Endothelial cell of umbilical vein (primary cell): ENCODE data around the gene SP6. TPM values are rescaled to one million over a fixed set of nuclear protein-coding genes. Genes with fewer than 3 reads are reported as not detected.

ENCODE experiments used
- BruUV-seq: library from RNA; stranded (reverse); fragments of 400-500 nt; replicated peaks from 2 replicates; lab custom pipeline; 2021; lab: Mats Ljungman, UMichigan
- CTCF ChIA-PET: fragments of 300-600, 350-600 bp; sonication (Branson Sonifier 250); formaldehyde crosslinking; loops from one replicate; lab custom pipeline; 2021; ENCODE audit warnings: antibody characterized with exemption, inconsistent platforms; lab: Charles Lee
- POLR2A ChIA-PET: fragments of 300-600, 350-600 bp; sonication (Branson Sonifier 250); formaldehyde crosslinking; loops from one replicate; lab custom pipeline; 2021; ENCODE audit warnings: antibody characterized with exemption, inconsistent platforms; lab: Charles Lee
- DNase-seq: peaks from one replicate; pipeline ENCODE4 v3.0.0-alpha.2; 2011; ENCODE audit warnings: low read depth, low spot score
- FAIRE-seq: peaks from 2 replicates; lab custom pipeline; 2011; peaks lifted over from hg19 to GRCh38; lab: Jason Lieb, UNC
- H2AFZ ChIP-seq: 2 replicates; pipeline ENCODE4 v1.6.0; 2012; ENCODE audit warnings: low read depth, low read length, control low read depth, inconsistent platforms
- H3K27ac ChIP-seq: 2 replicates; pipeline ENCODE4 v1.5.1; 2011; ENCODE audit warnings: low read depth, mild to moderate bottlenecking, control low read depth, low read length, moderate library complexity; ENCODE audit not compliant: insufficient read depth
- H3K27me3 ChIP-seq, 2 experiments: 2 replicates each; pipeline versions ENCODE4 v1.6.0 to v1.6.1; 2011; ENCODE audit warnings: low read length in 2 of 2, mixed read lengths in 1 of 2; ENCODE audit not compliant: control insufficient read depth in 2 of 2, insufficient read depth in 2 of 2
- H3K36me3 ChIP-seq, 2 experiments: 2 replicates in 1 of 2; 3 replicates in 1 of 2; pipeline ENCODE4 v1.5.1; 2011; ENCODE audit warnings: low read length in 2 of 2, mild to moderate bottlenecking in 1 of 2, moderate library complexity in 1 of 2; ENCODE audit not compliant: control insufficient read depth in 2 of 2, insufficient read depth in 2 of 2; ENCODE audit errors: extremely low read depth in 1 of 2
- H3K4me1 ChIP-seq: 3 replicates; pipeline ENCODE4 v1.5.1; 2011; ENCODE audit warnings: mild to moderate bottlenecking, low read length; ENCODE audit not compliant: control insufficient read depth, insufficient read depth; ENCODE audit errors: extremely low read depth
- H3K4me2 ChIP-seq: 2 replicates; pipeline ENCODE4 v1.6.1; 2011; ENCODE audit warnings: low read length, control low read depth, mixed read lengths; ENCODE audit not compliant: insufficient read depth
- H3K4me3 ChIP-seq, 3 experiments: fragments of 200-600 bp in 1 of 3; sonication (generic), shearing (Covaris generic) in 1 of 3; replicated peaks in 1 of 3; 2 replicates each; pipeline ENCODE4 v1.5.1; 2011 to 2016; ENCODE audit warnings: control low read depth in 3 of 3, low read length in 3 of 3, mild to moderate bottlenecking in 2 of 3, inconsistent platforms in 1 of 3, low read depth in 1 of 3, moderate library complexity in 1 of 3; ENCODE audit not compliant: insufficient read depth in 1 of 3
- H3K79me2 ChIP-seq: 2 replicates; pipeline ENCODE4 v1.6.0; 2012; ENCODE audit warnings: low read length, inconsistent platforms; ENCODE audit not compliant: control insufficient read depth, insufficient read depth
- H3K9ac ChIP-seq: replicated peaks from 2 replicates; pipeline ENCODE3; 2011; ENCODE audit warnings: low read length, control low read depth; ENCODE audit not compliant: insufficient read depth; ENCODE audit errors: extremely low read depth
- H3K9me1 ChIP-seq: replicated peaks from 3 replicates; pipeline ENCODE4 v1.6.0; 2011; ENCODE audit warnings: mild to moderate bottlenecking, low read length; ENCODE audit not compliant: control insufficient read depth, insufficient read depth; ENCODE audit errors: extremely low read depth
- H3K9me3 ChIP-seq: replicated peaks from 2 replicates; pipeline ENCODE4 v1.5.1; 2012; ENCODE audit warnings: low read length, inconsistent platforms; ENCODE audit not compliant: control insufficient read depth, insufficient read depth
- H4K20me1 ChIP-seq: replicated peaks from 2 replicates; pipeline ENCODE3; 2011; ENCODE audit warnings: mild to moderate bottlenecking, low read length; ENCODE audit not compliant: control insufficient read depth, insufficient read depth; ENCODE audit errors: extremely low read depth
- CTCF ChIP-seq, 2 donors: IDR thresholded peaks; 1 replicate in 1 of 2; 2 replicates in 1 of 2; pipeline ENCODE4 v1.5.1; 2011; ENCODE audit warnings: low read length in 2 of 2, mild to moderate bottlenecking in 2 of 2, moderate library complexity in 2 of 2, control low read depth in 1 of 2, inconsistent platforms in 1 of 2, low read depth in 1 of 2; ENCODE audit not compliant: insufficient read depth in 1 of 2; ENCODE audit errors: extremely low read depth in 1 of 2
- EZH2 ChIP-seq: IDR thresholded peaks from 2 replicates; pipeline ENCODE4 v1.6.1; 2012; ENCODE audit warnings: borderline replicate concordance, low read depth, mild to moderate bottlenecking, moderate library complexity, low read length, inconsistent platforms; ENCODE audit not compliant: severe bottlenecking
- FOS ChIP-seq: IDR thresholded peaks from 2 replicates; pipeline ENCODE4 v1.6.1; 2011; ENCODE audit warnings: mild to moderate bottlenecking, low read length, moderate library complexity, borderline replicate concordance; ENCODE audit not compliant: insufficient read depth
- GATA2 ChIP-seq: IDR thresholded peaks from 2 replicates; pipeline ENCODE4 v1.7.0; 2011; ENCODE audit warnings: low read depth, mild to moderate bottlenecking, moderate library complexity, mixed read lengths, low read length; ENCODE audit not compliant: insufficient read length, insufficient read depth
- JUN ChIP-seq: IDR thresholded peaks from 2 replicates; pipeline ENCODE4 v1.6.1; 2011; ENCODE audit warnings: borderline replicate concordance, low read depth; ENCODE audit not compliant: insufficient read length, insufficient read depth
- MAX ChIP-seq: IDR thresholded peaks from 2 replicates; pipeline ENCODE4 v1.6.1; 2011; ENCODE audit not compliant: insufficient read depth, insufficient read length
- MYC ChIP-seq: IDR thresholded peaks from one replicate; pipeline ENCODE4 v1.6.1; 2011; ENCODE audit warnings: mild to moderate bottlenecking, low read depth, low read length
- POLR2A ChIP-seq: IDR thresholded peaks from 2 replicates; pipeline ENCODE4 v1.6.1; 2012; ENCODE audit warnings: low read depth, mild to moderate bottlenecking, control low read depth, low read length
- POLR2AphosphoS5 ChIP-seq: IDR thresholded peaks from 2 replicates; pipeline ENCODE4 v1.6.1; 2012; ENCODE audit warnings: low read depth, mild to moderate bottlenecking, control low read depth, low read length, moderate library complexity; ENCODE audit not compliant: insufficient read depth
- dilution Hi-C: fragments of 300-500 bp; cut with MboI; formaldehyde crosslinking; loops from one replicate; pipeline ENCODE4 v1.15.0; 2019; ENCODE audit warnings: low sequenced_read_pairs; ENCODE audit not compliant: extremely low pct_ligation_motif_present
- intact Hi-C: fragments of 100-400 bp; cut with micrococcal nuclease; formaldehyde crosslinking; loops from one replicate; pipeline ENCODE4 v1.10.0; 2022
- polyA plus RNA-seq, 4 experiments: library from polyadenylated mRNA; depleted of rRNA in 3 of 4; stranded (reverse) in 3 of 4; unstranded in 1 of 4; fragments of >200 nt; gene quantifications; 2 replicates each; pipeline versions ENCODE4 v1.2.1 to v1.2.3, GENCODE V29; 2011 to 2012; ENCODE audit warnings: missing spikeins in 1 of 4
- total RNA-seq: library from RNA; stranded (reverse); gene quantifications from 2 replicates; pipeline ENCODE4 v1.2.3, GENCODE V29; 2021

Gene SP6
- total and polyA plus RNA-seq, 2 donors (not counting 3 experiments of a cell fraction or from before 2014, with no cell fraction given) = 0.11 to 1.3 TPM

- peaks cover 0 to 2% of the 10 kb centered on the region in 2 experiments for H3K27me3 ChIP-seq
- no peak overlapping the region for H3K4me2 ChIP-seq
- no peak overlapping the region for H3K27ac ChIP-seq
- dilution Hi-C loops (no loop called here), intact Hi-C loops (loop anchor here (5.0 kb wide), 1 partner anchor 141 kb away; no protein-coding TSS in a partner anchor)
- H3K9me1 ChIP-seq = no peaks in the 10 kb centered on the region
- no peak for DNase-seq
- no peak for FAIRE-seq
- no peaks in the 10 kb centered on the region for H3K79me2 ChIP-seq
- ChIA-PET POLR2A (no interaction called here), CTCF (interaction anchor here (0.8 kb wide), 1 partner anchor 30 kb away, joined by 3 read pairs; no protein-coding TSS in a partner anchor)
- no peaks in the 10 kb centered on the region for H3K9me3 ChIP-seq
- H3K4me1 ChIP-seq = no peaks in the 10 kb centered on the region
- H3K36me3 ChIP-seq = peaks cover 0 to 17% of the 10 kb centered on the region in 2 experiments
- no peak overlapping the region for H2AFZ ChIP-seq
- no peak overlapping the region for H3K9ac ChIP-seq
- TF ChIP-seq CTCF (IDR thresholded peaks at IDR 0.05; ENCODE audit: extremely low read depth in 1 of 2, insufficient read depth in 1 of 2, low read depth in 1 of 2, low read length in 2 of 2) (no peak), MAX (no peak), POLR2AphosphoS5 (no peak), EZH2 (no peak), GATA2 (no peak), JUN (no peak), POLR2A (no peak), FOS (no peak), MYC (no peak)
- no peaks in the 10 kb centered on the region for H4K20me1 ChIP-seq
- no peak overlapping the region for H3K4me3 ChIP-seq
- BruUV-seq = no TSS peak
Measured at GRCh38 chr17:47803751-47804150, 47.2 kb downstream of the SP6 start.
